Hepatocyte (in vitro differentiated cells): ENCODE measurements around the gene GOLGA6L4. TPM values are rescaled to one million over a fixed set of nuclear protein-coding genes. Genes with fewer than 3 reads are reported as not detected.
"Not testable (repeated sequence)": the region's sequence is repeated elsewhere in the genome, so short reads cannot be mapped to it uniquely, and the experiment has no call there.

Source experiments
- DNase-seq: peaks from one replicate; pipeline ENCODE4 v3.0.0-alpha.2; 2016; ENCODE audit warnings: low spot score
- H2AFZ ChIP-seq: fragments of 200-600 bp; sonication (generic); 2 replicates; pipeline ENCODE4 v1.6.0; 2016; ENCODE audit warnings: antibody characterized with exemption, mild to moderate bottlenecking
- H3K27ac ChIP-seq: fragments of 200-600 bp; sonication (generic); 2 replicates; pipeline ENCODE4 v1.5.1; 2016; ENCODE audit warnings: mild to moderate bottlenecking
- H3K27me3 ChIP-seq: fragments of 200-600 bp; sonication (generic); 2 replicates; pipeline ENCODE4 v1.6.1; 2016
- H3K36me3 ChIP-seq: fragments of 200-600 bp; sonication (generic); replicated peaks from 2 replicates; pipeline ENCODE4 v1.5.1; 2016; ENCODE audit warnings: low read depth; ENCODE audit not compliant: insufficient read depth
- H3K4me1 ChIP-seq: fragments of 200-600 bp; sonication (generic); 2 replicates; pipeline ENCODE4 v1.5.1; 2016; ENCODE audit warnings: mild to moderate bottlenecking, moderate library complexity; ENCODE audit not compliant: insufficient read depth
- H3K4me2 ChIP-seq: fragments of 200-600 bp; sonication (generic); 2 replicates; pipeline ENCODE4 v1.6.0; 2016
- H3K4me3 ChIP-seq: fragments of 200-600 bp; sonication (generic); 2 replicates; pipeline ENCODE4 v1.5.1; 2016; ENCODE audit warnings: mild to moderate bottlenecking
- H3K79me2 ChIP-seq: fragments of 200-600 bp; sonication (generic); 2 replicates; pipeline ENCODE4 v1.6.0; 2017; ENCODE audit warnings: mild to moderate bottlenecking
- H3K9me2 ChIP-seq: fragments of 200-600 bp; sonication (generic); replicated peaks from 2 replicates; pipeline ENCODE4 v1.6.0; 2017; ENCODE audit warnings: mild to moderate bottlenecking; ENCODE audit not compliant: insufficient read depth
- H3K9me3 ChIP-seq: fragments of 200-600 bp; sonication (generic); 2 replicates; pipeline ENCODE4 v1.5.1; 2016; ENCODE audit warnings: low read depth, mild to moderate bottlenecking
- H4K20me1 ChIP-seq: fragments of 200-600 bp; sonication (generic); 2 replicates; pipeline ENCODE4 v1.6.0; 2016; ENCODE audit warnings: mild to moderate bottlenecking; ENCODE audit not compliant: insufficient read depth, poor library complexity, severe bottlenecking
- WGBS: methylation state at CpG from one replicate; pipeline ENCODE4 v1.1.6; 2016; ENCODE audit warnings: low lambda C conversion rate; ENCODE audit errors: missing lambda C conversion rate; 5-methylcytosine and 5-hydroxymethylcytosine counted together
- polyA plus RNA-seq: library from polyadenylated mRNA; unstranded; fragments of >200 nt; fragmentation: Nextera tagmentation; extraction: Ambion mirVana; gene quantifications from 2 replicates; pipeline ENCODE4 v1.2.1, GENCODE V29; 2016
- total RNA-seq: library from RNA; depleted of rRNA; stranded (reverse); fragments of >200 nt; gene quantifications from 2 replicates; pipeline ENCODE4 v1.2.3, GENCODE V29; 2014
- TF ChIP-seq, protein P1 (sequence below): fragments of 200-600 bp; sonication (generic); IDR thresholded peaks from 2 replicates; pipeline ENCODE4 v1.5.1; 2016; ENCODE audit warnings: antibody characterized with exemption, mild to moderate bottlenecking; ENCODE audit not compliant: poor library complexity

GOLGA6L4 gene, protein sequence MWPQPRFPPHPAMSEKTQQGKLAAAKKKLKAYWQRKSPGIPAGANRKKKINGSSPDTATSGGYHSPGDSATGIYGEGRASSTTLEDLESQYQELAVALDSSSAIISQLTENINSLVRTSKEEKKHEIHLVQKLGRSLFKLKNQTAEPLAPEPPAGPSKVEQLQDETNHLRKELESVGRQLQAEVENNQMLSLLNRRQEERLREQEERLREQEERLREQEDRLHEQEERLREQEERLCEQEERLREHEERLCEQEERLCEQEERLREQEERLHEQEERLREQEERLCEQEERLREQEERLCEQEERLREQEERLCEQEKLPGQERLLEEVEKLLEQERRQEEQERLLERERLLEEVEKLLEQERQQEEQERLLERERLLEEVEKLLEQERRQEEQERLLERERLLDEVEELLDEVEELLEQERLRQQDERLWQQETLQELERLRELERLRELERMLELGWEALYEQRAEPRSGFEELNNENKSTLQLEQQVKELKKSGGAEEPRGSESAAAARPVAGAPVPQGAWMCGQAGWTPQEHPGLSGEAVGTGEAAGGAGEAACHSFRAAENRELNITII
- total RNA-seq (2.0 and 2.8 TPM in 2 replicates), polyA plus RNA-seq (3.3 and 3.6 TPM in 2 replicates)

DNA sequence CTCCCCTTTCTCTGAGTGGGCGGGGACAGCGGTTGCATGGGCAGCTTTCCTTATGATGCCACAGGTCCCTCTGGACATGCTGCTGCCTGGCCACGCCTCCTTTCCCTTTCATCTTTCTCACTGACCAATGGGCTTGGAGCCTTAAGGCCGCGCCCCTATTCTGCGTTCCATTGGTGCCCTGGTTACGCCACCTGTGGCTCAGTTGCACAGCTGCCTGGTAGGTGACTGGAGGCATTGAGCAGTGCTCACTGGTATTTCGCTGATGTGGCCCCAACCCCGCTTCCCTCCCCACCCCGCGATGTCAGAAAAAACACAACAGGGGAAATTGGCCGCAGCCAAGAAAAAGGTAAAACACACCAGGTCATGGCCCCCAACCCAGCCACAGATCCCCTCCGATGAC is at the start of gene GOLGA6L4:
GOLGA6L4 (plus strand) TSS at position 201 of the 400 bp plus-strand sequence; CDS start at position 263, 62 bp downstream.
- not testable (repeated sequence) for H3K4me1 ChIP-seq, DNase-seq, H3K79me2 ChIP-seq, H3K4me2 ChIP-seq, H3K4me3 ChIP-seq, H2AFZ ChIP-seq, H3K27me3 ChIP-seq, H3K36me3 ChIP-seq, H3K27ac ChIP-seq, H3K9me2 ChIP-seq, H3K9me3 ChIP-seq, H4K20me1 ChIP-seq
- WGBS: no CpG with 5 or more reads among the region's 13 CpGs

DNA sequence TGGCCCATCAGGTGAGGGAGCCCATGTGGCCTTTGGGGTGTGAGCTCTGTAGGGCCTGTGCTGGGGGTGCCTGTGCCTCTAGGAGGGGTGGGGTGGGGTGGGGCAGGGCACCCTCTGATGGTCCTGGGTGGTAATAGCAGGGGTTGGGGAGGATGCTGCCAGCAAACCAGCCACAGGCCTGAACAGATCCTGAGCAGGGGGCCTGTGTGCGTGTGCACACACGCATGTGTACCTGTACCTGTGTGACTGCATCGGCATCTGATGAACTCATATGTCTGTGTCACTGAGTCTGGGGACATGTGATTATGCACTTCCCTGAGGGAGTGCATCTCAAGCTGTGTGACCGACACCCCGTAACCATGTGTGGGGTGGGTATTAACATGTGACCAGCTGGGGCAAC is 42.6 kb upstream of the GOLGA6L4 start:
- H3K4me1 ChIP-seq, H3K9me2 ChIP-seq, H3K27ac ChIP-seq, H3K4me2 ChIP-seq, H3K36me3 ChIP-seq, H2AFZ ChIP-seq, H3K4me3 ChIP-seq, H4K20me1 ChIP-seq, H3K79me2 ChIP-seq, H3K27me3 ChIP-seq, DNase-seq, H3K9me3 ChIP-seq: not testable (repeated sequence)
- WGBS: no CpG with 5 or more reads among the region's 5 CpGs

DNA sequence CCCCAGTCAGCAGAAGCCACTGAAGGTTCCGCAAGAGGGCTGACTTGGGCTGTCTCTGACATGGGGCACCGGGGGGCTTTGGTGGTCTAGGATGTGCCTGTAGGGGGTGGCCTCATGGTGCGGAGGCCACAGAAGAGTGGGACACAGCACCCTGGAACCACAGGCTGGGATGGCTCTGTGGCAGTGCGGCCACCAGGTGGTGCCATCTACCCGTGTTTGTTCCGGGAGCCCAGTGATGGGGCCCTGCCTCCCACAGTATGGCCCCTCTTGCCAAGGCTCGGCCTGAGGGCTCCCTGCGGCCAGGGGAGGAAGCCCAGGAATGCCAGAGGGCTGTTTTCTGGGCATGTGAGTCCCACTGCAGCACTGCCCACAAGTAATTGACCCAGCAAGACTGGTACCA is 40.0 kb upstream of the GOLGA6L4 start:
- not testable (repeated sequence) for H3K9me2 ChIP-seq, H3K27ac ChIP-seq, H3K4me1 ChIP-seq, H3K9me3 ChIP-seq, H3K4me2 ChIP-seq, H3K4me3 ChIP-seq, H3K79me2 ChIP-seq, DNase-seq, H2AFZ ChIP-seq, H3K36me3 ChIP-seq, H3K27me3 ChIP-seq, H4K20me1 ChIP-seq
- no CpG with 5 or more reads among the region's 8 CpGs for WGBS

DNA sequence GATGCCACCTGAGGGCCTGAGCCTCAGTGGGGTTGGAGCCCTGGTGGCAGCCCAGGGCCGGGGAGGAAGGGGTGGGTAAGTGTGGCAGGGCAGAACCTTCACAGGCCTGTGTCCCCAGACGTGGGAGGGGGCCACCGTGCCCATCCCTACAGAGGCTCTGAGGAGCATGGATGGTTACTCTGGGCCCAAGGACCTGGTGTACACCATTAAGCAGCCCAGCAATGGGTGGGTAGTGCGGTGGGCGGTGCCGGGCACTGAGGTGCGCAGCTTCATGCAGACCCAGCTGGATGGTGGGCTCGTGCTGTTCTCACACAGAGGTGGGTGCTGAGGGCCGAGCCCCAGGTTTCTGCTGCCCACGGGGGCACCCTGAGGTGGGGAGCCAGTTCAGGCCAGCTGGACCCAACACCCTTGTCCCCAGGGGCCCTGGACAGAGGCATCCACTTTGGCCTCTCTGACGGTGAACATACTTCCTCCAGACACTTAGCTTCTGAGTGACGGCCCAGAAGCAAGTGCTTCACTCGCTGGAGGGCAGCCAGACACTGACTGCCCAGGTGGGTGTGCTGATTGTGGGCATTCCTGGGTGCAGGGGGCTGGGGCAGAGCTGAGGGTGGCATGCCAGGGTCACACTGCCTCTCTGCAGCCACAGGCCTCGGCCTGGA is 38.9 kb upstream of the GOLGA6L4 start:
- H3K36me3 ChIP-seq, DNase-seq, H3K27ac ChIP-seq, H3K4me2 ChIP-seq, H3K4me3 ChIP-seq, H3K79me2 ChIP-seq, H4K20me1 ChIP-seq, H2AFZ ChIP-seq, H3K4me1 ChIP-seq, H3K27me3 ChIP-seq, H3K9me2 ChIP-seq, H3K9me3 ChIP-seq: not testable (repeated sequence)
- no CpG with 5 or more reads among the region's 14 CpGs for WGBS

DNA sequence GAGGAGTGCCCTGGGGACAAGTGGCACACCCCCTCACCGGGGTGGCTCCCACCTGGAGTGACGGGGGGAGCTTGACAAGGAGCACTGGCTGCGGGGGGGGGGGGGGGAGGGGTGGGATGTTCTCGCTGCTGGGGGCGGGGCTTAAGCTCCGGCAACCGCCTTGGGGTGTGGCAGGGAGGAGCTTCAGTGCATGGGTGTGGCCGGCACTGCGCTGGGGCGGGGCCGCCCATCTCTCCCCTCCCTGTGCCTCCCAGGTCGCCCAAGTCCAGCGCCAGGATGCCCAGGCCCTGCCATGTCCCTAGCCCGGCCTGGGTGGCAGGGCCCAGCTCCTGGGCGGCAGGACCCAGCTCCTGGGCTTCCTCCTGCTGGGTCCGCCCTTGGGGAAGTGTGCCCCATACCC is 35.7 kb upstream of the GOLGA6L4 start:
- DNase-seq, H3K4me3 ChIP-seq, H3K4me1 ChIP-seq, H2AFZ ChIP-seq, H3K36me3 ChIP-seq, H3K9me2 ChIP-seq, H3K27me3 ChIP-seq, H3K79me2 ChIP-seq, H4K20me1 ChIP-seq, H3K27ac ChIP-seq, H3K4me2 ChIP-seq, H3K9me3 ChIP-seq: not testable (repeated sequence)
- WGBS: no CpG with 5 or more reads among the region's 16 CpGs

DNA sequence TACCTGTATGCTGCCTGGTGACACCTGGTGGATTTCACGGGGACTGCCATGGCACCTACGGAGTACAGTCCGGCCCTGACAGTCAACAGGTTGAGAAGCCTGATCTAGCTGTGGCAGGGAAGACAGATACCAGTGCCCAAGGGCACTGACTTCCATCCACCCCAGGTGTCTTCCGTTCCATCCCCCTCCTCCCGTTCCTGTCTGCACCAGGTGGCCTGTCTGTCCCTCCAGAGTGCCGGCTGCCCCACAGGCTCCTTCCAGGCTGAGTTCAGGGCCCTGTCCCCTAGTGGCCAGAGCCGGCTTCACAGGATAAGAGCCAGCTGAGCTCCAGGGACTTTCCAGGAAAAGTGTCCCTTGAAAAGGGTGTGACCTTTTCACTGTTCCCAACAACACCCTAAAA is 10.9 kb downstream of the GOLGA6L4 start:
- TF ChIP-seq, protein P1, sequence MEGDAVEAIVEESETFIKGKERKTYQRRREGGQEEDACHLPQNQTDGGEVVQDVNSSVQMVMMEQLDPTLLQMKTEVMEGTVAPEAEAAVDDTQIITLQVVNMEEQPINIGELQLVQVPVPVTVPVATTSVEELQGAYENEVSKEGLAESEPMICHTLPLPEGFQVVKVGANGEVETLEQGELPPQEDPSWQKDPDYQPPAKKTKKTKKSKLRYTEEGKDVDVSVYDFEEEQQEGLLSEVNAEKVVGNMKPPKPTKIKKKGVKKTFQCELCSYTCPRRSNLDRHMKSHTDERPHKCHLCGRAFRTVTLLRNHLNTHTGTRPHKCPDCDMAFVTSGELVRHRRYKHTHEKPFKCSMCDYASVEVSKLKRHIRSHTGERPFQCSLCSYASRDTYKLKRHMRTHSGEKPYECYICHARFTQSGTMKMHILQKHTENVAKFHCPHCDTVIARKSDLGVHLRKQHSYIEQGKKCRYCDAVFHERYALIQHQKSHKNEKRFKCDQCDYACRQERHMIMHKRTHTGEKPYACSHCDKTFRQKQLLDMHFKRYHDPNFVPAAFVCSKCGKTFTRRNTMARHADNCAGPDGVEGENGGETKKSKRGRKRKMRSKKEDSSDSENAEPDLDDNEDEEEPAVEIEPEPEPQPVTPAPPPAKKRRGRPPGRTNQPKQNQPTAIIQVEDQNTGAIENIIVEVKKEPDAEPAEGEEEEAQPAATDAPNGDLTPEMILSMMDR: peak; percentile 35
- not testable (repeated sequence) for H3K4me1 ChIP-seq
- WGBS: 20% methylated on average over 2 of the region's 7 CpGs

More for the DNA sequence above, 10.9 kb downstream of the GOLGA6L4 start:
- DNase-seq, H2AFZ ChIP-seq, H3K9me3 ChIP-seq, H3K9me2 ChIP-seq, H3K4me3 ChIP-seq, H3K27me3 ChIP-seq, H3K79me2 ChIP-seq, H3K36me3 ChIP-seq, H4K20me1 ChIP-seq, H3K27ac ChIP-seq: not testable (repeated sequence)
- H3K4me2 ChIP-seq: peak overlapping the region; percentile 62
